Neural progenitor cell (in vitro differentiated cells): ENCODE results near the gene HERC3. TPM values are rescaled to one million over a fixed set of nuclear protein-coding genes. Genes with fewer than 3 reads are reported as not detected.

Source experiments
- DNase-seq: peaks from one replicate; pipeline ENCODE4 v3.0.0-alpha.2; 2016; ENCODE audit warnings: low spot score
- H2AFZ ChIP-seq: fragments of 200-600 bp; sonication (generic); replicated peaks from 2 replicates; pipeline ENCODE4 v1.6.1; 2016; ENCODE audit warnings: antibody characterized with exemption
- H3F3A ChIP-seq: fragments of 200-600 bp; sonication (generic); 2 replicates; pipeline ENCODE4 v1.6.1; 2016; ENCODE audit warnings: antibody characterized with exemption, low read depth
- H3K27ac ChIP-seq: fragments of 200-600 bp; sonication (generic); 2 replicates; pipeline ENCODE4 v1.5.1; 2016; ENCODE audit warnings: mild to moderate bottlenecking
- H3K27me3 ChIP-seq: fragments of 200-600 bp; sonication (generic); 2 replicates; pipeline ENCODE4 v1.6.1; 2016; ENCODE audit warnings: mild to moderate bottlenecking, moderate library complexity
- H3K36me3 ChIP-seq: fragments of 200-600 bp; sonication (generic); 2 replicates; pipeline ENCODE4 v1.5.1; 2016
- H3K4me1 ChIP-seq: fragments of 200-600 bp; sonication (generic); 2 replicates; pipeline ENCODE4 v1.6.1; 2016; ENCODE audit warnings: mixed run types
- H3K4me2 ChIP-seq: fragments of 200-600 bp; sonication (generic); 2 replicates; pipeline ENCODE4 v1.6.1; 2016
- H3K4me3 ChIP-seq: fragments of 200-600 bp; sonication (generic); 2 replicates; pipeline ENCODE4 v1.5.1; 2016
- H3K79me2 ChIP-seq: fragments of 200-600 bp; sonication (generic); 2 replicates; pipeline ENCODE4 v1.6.1; 2016; ENCODE audit warnings: low read depth
- H3K9ac ChIP-seq: fragments of 200-600 bp; sonication (generic); 2 replicates; pipeline ENCODE4 v1.6.1; 2016
- H3K9me3 ChIP-seq: fragments of 200-600 bp; sonication (generic); 2 replicates; pipeline ENCODE4 v1.5.1; 2016; ENCODE audit warnings: low read depth
- H4K20me1 ChIP-seq: fragments of 200-600 bp; sonication (generic); 2 replicates; pipeline ENCODE4 v1.6.1; 2016; ENCODE audit warnings: low read depth
- H3K27ac Mint-ChIP-seq: 3 replicates; pipeline ENCODE4 v1.8.0; 2021; ENCODE audit warnings: mixed read lengths
- H3K27me3 Mint-ChIP-seq: 2 replicates; pipeline ENCODE4 v1.8.0; 2022; ENCODE audit warnings: low read depth, mild to moderate bottlenecking, inconsistent platforms, moderate library complexity, mixed read lengths; ENCODE audit not compliant: insufficient read depth
- H3K36me3 Mint-ChIP-seq: 3 replicates; pipeline ENCODE4 v1.8.0; 2021; ENCODE audit warnings: mixed read lengths
- H3K4me1 Mint-ChIP-seq: 3 replicates; pipeline ENCODE4 v1.8.0; 2021; ENCODE audit warnings: mixed read lengths
- H3K4me3 Mint-ChIP-seq: 3 replicates; pipeline ENCODE4 v1.8.0; 2021; ENCODE audit warnings: mild to moderate bottlenecking, moderate library complexity, mixed read lengths
- H3K9me3 Mint-ChIP-seq: 3 replicates; pipeline ENCODE4 v1.8.0; 2020; ENCODE audit warnings: mixed read lengths
- CTCF ChIP-seq: fragments of 200-600 bp; sonication (generic); IDR thresholded peaks from 2 replicates; pipeline ENCODE4 v1.5.1; 2017; ENCODE audit warnings: antibody characterized with exemption, mild to moderate bottlenecking
- EZH2 ChIP-seq: fragments of 200-600 bp; sonication (generic); IDR thresholded peaks from 2 replicates; pipeline ENCODE4 v1.6.1; 2017; ENCODE audit warnings: antibody characterized with exemption, mild to moderate bottlenecking, moderate library complexity
- EZH2phosphoT487 ChIP-seq: fragments of 200-600 bp; sonication (generic); IDR thresholded peaks from 2 replicates; pipeline ENCODE4 v1.6.1; 2017; ENCODE audit warnings: antibody characterized with exemption
- total RNA-seq: library from RNA; depleted of rRNA; stranded (reverse); fragments of >200 nt; gene quantifications from 2 replicates; pipeline ENCODE4 v1.2.3, GENCODE V29; 2015; ENCODE audit warnings: low replicate concordance

HERC3 gene
- total RNA-seq, 1 donor from 2014 or later, result 4.1 TPM

DNA sequence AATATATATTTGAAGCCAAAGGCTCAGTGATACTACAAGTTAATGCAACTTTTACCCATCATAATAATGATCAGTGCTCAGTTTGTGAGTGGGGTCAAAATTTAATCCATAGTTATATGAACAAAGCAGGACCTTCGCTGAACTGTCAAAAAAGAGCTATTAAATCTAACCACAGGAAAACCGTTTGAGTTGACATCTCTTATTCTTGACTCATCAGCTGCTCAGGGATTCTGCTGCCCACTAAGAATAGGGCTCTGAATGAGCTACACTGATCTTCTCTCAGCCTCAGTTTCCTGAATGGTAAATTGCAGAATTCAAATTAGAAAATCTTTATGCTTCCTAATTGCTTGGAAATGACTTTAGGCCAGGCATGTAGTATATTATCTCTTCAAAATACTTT, 150.3 kb downstream of the HERC3 start:
- no peak overlapping the region for H3K4me3 Mint-ChIP-seq
- Histone ChIP-seq H3K27ac (no peak overlapping the region), H3F3A (peaks cover 12% of the 10 kb centered on the region), H3K4me3 (no peak overlapping the region), H4K20me1 (peaks cover 4% of the 10 kb centered on the region), H3K9ac (no peak overlapping the region), H3K27me3 (no peaks in the 10 kb centered on the region), H2AFZ (no peak overlapping the region), H3K4me1 (peaks cover 6% of the 10 kb centered on the region), H3K79me2 (no peaks in the 10 kb centered on the region), H3K36me3 (no peaks in the 10 kb centered on the region), H3K9me3 (no peaks in the 10 kb centered on the region), H3K4me2 (no peak overlapping the region)
- no peak for DNase-seq
- no peaks in the 10 kb centered on the region for H3K9me3 Mint-ChIP-seq
- no peak overlapping the region for H3K27ac Mint-ChIP-seq
- no peaks in the 10 kb centered on the region for H3K27me3 Mint-ChIP-seq
- H3K36me3 Mint-ChIP-seq, result peaks cover 32% of the 10 kb centered on the region
- peaks cover 5% of the 10 kb centered on the region for H3K4me1 Mint-ChIP-seq
- TF ChIP-seq EZH2phosphoT487 (no peak), CTCF (no peak), EZH2 (no peak)

DNA sequence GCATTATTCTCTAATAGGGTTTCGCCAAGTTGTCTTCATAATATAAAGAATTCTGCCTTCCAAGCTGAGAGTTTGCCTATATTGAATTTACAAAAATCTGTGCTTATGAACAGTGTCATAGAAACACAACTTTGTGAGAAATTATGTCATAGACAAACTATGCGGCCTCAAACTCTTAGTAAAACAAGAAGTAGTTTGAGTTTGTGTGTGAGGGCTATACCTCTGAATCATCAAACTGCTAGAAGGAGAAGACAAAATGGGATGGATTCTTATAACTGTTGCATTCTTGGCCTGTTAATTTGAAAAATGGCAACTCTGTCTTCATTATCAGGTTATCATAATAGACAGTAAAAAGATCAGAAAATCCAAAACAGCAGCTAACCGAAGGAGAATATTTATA, 151.4 kb downstream of the HERC3 start:
- Histone ChIP-seq H3K36me3 (peaks cover 5% of the 10 kb centered on the region), H3F3A (peaks cover under 1% of the 10 kb centered on the region), H3K9ac (no peak overlapping the region), H3K27me3 (no peaks in the 10 kb centered on the region), H3K4me3 (no peak overlapping the region), H3K79me2 (no peaks in the 10 kb centered on the region), H3K4me2 (no peak overlapping the region), H4K20me1 (no peaks in the 10 kb centered on the region), H3K27ac (no peak overlapping the region), H3K9me3 (no peaks in the 10 kb centered on the region), H3K4me1 (no peaks in the 10 kb centered on the region), H2AFZ (no peak overlapping the region)
- no peak for TF ChIP-seq EZH2phosphoT487
- TF ChIP-seq EZH2, result no peak
- TF ChIP-seq CTCF, result no peak
- no peaks in the 10 kb centered on the region for H3K9me3 Mint-ChIP-seq
- peaks cover 33% of the 10 kb centered on the region for H3K36me3 Mint-ChIP-seq
- no peak overlapping the region for H3K4me3 Mint-ChIP-seq
- H3K27ac Mint-ChIP-seq, result no peak overlapping the region
- H3K4me1 Mint-ChIP-seq, result no peaks in the 10 kb centered on the region
- no peak for DNase-seq
- no peaks in the 10 kb centered on the region for H3K27me3 Mint-ChIP-seq

GRCh38 chr4:88744609-88745008, 152.3 kb downstream of the HERC3 start:
- Histone ChIP-seq H3K4me2 (no peak overlapping the region), H3K27me3 (no peaks in the 10 kb centered on the region), H3K4me3 (no peak overlapping the region), H3K9me3 (no peaks in the 10 kb centered on the region), H4K20me1 (no peaks in the 10 kb centered on the region), H3K27ac (no peak overlapping the region), H3K4me1 (no peaks in the 10 kb centered on the region), H3K36me3 (peaks cover 5% of the 10 kb centered on the region), H3K9ac (no peak overlapping the region), H3F3A (no peaks in the 10 kb centered on the region), H3K79me2 (no peaks in the 10 kb centered on the region), H2AFZ (no peak overlapping the region)
- peaks cover 36% of the 10 kb centered on the region for H3K36me3 Mint-ChIP-seq
- H3K27me3 Mint-ChIP-seq, result no peaks in the 10 kb centered on the region
- no peaks in the 10 kb centered on the region for H3K4me1 Mint-ChIP-seq
- DNase-seq, result no peak
- TF ChIP-seq CTCF, result no peak
- TF ChIP-seq EZH2, result no peak
- TF ChIP-seq EZH2phosphoT487, result no peak
- no peak overlapping the region for H3K4me3 Mint-ChIP-seq
- no peaks in the 10 kb centered on the region for H3K9me3 Mint-ChIP-seq
- H3K27ac Mint-ChIP-seq, result no peak overlapping the region
